HPDE6-E6E7 (cell line): ENCODE data around the gene TMEM35B.
"Not testable (repeated sequence)": the region's sequence is repeated elsewhere in the genome, so short reads cannot be mapped to it uniquely, and the experiment has no call there.

Source experiments
- DNase-seq: peaks from one replicate; pipeline ENCODE4 v3.0.0; 2011; ENCODE audit warnings: missing footprints; ENCODE audit errors: extremely low spot score

Gene TMEM35B

DNA sequence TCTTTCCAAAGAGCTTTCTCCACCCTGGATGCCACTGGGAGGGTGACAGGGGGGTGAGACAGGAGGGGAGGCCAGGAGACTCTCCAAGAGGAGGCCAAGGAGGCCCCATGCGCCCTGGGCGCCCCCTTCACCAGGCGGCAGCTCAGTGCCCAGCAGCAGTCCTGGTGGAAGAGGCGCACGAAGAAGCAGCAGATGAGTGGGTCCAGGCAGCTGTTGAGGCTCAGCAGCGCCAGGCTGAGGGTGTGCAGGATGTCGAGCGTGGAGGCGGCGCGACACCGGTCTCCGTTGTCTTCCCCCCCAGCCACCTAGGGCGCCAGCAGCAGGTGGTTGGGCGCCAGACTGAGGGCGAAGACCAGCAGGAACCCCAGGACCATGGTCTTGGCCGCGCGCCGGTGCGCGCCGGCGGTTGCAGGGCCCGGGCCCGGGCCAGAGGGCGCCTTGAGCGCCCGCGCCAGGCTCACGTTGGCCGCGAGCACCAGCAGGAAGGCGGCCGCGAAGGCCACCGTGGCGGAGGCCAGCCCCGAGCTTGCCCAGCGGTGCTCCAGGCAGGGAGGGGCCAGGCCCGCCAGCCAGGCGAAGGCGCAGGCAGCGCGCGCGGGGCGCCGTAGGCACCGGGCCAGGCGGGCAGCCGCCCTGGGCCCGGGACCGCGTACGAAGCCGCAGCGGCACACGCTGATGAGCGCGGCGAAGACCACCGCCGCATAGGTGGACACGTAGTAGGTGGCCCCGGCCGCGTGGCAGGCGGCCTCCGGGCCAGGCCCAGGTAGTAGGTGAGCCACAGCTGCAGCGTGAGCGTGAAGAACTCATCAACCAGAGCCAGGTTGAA is 8.6 kb downstream of the TMEM35B start:
- no peak for DNase-seq

- DNase-seq: no peak
Observed at GRCh38 chr1:34975771-34976170, 9.4 kb downstream of the TMEM35B start.

DNA sequence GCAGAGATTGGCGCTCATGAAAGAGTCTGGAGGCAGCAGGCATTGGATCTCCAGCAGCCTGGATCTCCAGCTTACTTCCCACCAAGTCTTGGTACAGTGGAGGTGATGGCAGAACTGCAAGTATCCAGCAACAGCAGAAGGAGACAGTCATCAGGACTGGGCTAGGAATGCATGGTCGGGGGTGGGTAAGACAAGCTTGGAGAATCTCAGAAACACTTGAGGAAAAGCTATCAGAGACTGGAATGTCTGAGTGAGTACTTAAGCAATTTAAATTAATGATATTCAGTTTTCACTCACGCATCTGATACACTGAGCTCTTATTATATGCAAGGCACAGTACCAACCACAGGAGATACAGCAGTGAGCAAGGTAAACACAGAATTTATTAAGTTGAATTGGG is 9.8 kb downstream of the TMEM35B start:
- no peak for DNase-seq

DNA sequence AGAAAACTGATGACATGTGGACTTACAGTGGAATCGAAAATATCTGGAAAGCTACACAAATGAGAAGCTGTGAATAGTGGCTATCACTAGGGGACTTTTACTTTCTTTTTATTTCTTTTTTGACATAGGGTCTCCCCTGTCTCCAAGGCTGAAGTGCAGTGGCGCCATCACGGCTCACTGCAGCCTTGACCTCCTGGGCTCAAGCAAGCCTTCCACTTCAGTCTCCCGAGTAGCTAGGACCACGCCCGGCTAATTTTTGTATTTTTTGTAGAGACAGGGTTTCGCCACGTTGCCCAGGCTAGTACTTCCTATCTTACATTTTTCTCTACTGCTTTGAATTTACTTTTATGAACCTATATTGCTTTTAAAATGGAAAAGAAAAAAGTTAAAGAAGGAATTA is 10.5 kb downstream of the TMEM35B start:
- DNase-seq: no peak

- no peak for DNase-seq
Observed at GRCh38 chr1:34973326-34973725, 11.8 kb downstream of the TMEM35B start.

DNA sequence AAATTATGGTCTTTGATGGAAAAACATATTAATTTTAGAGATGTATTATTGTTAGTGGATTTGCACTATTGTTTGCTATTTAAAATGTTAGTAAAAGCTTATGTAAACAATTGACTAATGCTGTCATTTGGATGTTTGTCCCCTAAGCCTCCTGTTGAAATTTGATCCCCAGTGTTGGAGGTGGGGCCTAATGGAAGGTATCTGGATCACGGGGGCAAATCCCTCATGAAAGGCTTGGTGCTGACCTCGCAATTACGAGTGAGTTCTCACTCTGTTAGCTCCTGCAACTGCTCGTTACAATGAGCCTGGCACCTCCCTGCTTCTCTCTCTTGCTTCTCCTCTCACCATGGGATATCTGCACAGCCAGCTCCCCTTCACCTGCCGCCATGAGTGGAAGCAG is 14.3 kb downstream of the TMEM35B start:
- DNase-seq: no peak

DNA sequence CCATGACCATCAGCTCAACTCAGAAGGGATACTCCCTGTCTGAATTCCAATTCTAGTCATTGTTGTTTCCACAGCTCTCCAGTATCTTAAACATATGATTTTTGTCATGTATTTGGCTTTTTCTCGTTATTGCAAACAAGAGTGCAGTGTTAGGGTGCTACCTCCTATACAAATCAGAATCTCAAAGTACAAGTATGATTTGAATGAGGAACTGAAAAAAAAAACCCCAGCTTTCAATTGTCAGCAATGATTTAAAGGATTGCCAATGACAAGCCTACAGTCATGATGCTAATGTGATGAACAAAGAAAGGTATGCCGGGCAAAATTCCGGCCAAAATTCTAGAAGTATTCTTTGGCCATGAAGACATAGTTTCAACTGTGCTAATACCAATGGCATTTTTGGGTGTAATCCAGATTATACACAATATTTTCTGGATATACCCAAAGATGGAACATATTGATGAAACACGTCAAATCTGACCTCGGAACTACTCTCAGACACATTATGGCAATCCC is 14.9 kb downstream of the TMEM35B start:
- no peak for DNase-seq

GRCh38 chr1:34968297-34968696 is 16.9 kb downstream of the TMEM35B start:
- DNase-seq: not testable (repeated sequence)

DNA sequence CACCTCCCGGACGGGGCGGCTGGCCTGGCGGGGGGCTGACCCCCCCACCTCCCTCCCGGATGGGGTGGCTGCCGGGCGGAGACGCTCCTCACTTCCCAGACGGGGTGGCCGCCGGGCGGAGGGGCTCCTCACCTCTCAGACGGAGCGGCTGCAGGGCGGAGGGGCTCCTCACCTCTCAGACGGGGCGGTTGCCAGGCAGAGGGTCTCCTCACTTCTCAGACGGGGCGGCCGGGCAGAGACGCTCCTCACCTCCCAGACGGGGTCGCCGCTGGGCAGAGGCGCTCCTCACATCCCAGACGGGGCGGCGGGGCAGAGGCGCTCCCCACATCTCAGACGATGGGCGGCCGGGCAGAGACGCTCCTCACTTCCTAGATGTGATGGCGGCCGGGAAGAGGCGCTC is 17.5 kb downstream of the TMEM35B start:
- DNase-seq: not testable (repeated sequence)

DNA sequence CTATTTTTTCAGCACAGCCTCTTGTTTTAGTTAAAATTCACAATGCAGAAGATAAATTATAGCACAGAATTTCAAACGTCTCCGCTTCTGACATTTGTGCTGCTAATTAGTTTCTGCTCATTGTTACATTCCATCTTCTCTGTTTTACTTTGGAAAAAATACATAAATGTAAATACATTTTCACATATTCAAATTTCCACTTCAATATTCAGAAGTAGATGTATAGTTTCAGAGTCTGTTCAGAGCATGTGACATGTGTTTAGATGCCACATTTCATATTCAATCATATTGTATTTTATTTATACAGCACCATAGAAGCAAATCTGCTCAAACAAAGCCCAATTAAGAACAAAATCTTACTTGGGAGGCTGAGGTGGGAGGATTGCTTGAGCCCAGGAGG is 19.6 kb downstream of the TMEM35B start:
- DNase-seq: no peak

- DNase-seq: no peak
Observed at GRCh38 chr1:34950428-34950827, 34.7 kb downstream of the TMEM35B start.

- DNase-seq: not testable (repeated sequence)
Observed at GRCh38 chr1:34948739-34949138, 36.4 kb downstream of the TMEM35B start.

- DNase-seq: not testable (repeated sequence)
Observed at GRCh38 chr1:34947641-34948314, 37.4 kb downstream of the TMEM35B start.

DNA sequence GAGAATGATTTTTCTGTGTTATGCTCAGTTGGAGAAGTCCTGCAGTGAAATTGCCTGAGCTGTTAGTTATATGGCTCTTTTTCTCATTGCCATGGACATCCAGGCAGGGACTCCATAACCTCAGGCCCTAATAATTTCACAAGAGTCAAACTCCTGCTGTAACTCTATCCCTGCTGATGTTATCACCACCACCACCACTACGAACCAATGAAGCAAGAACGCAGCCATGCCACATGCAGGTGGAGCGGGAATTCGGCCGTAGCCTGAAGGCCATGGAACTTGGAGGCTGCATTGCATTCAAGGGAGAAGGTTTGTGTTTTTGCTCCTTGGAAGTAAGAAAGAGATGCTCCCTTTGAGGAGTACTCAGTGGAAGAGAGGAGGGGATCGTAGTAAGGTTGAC is 38.9 kb downstream of the TMEM35B start:
- no peak for DNase-seq

DNA sequence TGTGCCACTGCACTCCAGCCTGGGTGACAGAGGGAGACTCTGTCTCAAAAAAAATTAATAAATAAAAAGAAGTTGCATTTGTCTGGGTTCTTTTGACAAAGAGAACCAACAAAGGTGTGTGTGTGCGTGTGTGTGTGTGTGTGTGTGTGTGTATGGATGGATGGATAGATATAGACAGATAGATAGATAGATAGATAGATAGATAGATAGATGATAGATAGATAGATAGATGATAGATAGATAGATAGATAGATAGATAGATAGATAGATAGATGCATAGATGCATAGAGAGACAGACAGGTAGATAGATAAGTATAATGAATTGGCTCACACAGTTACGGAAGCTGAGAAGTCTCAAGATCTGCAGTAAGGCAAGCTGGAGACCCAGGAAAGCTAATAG is 43.3 kb downstream of the TMEM35B start:
- not testable (repeated sequence) for DNase-seq
